ENCODE data around the gene LRRFIP1.
"Not testable (repeated sequence)": the region's sequence is repeated elsewhere in the genome, so short reads cannot be mapped to it uniquely, and the experiment has no call there.

Gene LRRFIP1

DNA sequence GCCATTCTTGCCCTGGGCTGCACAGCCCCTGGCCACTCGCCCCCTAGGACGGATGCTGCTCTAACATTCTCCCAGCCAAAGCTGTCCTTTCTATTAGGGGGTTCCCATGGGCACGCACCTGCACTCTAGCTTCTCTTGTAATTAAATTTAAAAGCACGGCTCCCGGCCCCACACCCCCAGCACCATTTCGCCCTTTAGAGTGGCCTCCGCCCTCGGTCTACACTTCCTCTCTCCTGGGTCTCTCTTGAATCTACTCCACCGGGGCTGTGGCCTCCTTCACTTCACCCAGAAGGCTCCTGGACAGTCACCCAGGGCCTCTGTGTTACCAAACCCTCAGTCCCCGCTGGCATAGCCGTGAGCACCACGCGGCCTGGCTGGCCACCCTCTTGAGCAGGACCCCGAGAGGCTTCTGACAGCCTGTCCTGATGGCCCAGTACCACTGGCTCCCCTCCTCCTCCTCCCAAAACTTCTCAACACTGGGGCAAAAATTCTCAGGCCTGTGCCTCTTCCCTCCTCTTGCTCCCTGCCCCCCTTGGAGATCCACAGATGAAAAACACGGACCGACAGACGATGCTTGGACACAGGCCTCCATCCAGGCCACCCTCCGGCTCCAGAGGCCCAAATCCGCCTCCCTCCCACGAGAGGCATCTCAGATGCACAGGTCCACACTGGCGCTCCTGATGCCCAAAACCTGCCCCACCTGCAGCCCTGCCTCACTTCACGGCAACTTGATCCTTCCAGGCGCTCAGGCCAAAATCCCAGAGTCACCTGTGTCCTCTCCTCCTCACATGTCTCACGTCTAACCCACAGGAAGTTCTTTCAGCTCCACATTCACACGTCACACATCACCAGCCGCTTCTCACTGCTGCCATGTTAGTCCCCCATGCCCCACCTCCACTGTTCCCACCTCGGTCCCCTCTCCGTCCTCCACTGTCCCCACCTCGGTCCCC lies 29.9 kb upstream of the LRRFIP1 start:
- DNase-seq = no peak

DNA sequence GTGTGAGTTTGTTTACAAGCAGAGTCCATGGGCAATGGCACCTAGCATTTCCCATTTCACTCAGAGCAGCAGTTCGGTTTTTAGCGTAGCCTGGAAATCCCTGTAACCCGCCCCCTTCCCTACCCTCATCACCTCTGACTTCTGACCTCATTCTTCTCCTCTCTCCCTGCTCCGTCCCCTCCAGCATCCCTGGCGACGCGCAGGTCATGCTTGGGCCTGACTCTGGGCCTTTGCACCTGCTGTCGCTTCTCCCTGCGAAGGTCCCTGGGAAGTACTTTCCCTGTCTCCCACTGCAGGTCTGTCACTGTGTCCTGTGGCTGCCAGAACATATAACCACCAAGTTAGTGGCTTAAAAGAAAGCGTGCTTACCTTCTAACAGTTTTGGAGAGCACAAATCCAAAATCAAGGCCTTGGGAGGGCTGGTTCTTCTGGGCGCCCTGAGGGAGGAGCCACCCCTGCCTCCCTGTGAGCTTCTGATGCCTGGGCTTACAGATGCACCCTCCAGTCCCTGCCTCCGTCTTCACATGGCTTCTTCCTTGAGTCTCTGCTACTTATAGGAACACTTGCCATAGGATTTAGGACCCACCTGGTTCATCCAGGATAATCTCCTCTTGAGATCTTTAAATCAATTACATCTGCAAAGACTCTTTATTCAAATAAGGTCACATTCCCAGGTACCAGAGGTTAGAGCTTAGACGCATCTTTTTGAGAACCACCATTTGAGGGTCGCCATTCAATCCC lies 28.7 kb upstream of the LRRFIP1 start:
- no peak for DNase-seq

DNA sequence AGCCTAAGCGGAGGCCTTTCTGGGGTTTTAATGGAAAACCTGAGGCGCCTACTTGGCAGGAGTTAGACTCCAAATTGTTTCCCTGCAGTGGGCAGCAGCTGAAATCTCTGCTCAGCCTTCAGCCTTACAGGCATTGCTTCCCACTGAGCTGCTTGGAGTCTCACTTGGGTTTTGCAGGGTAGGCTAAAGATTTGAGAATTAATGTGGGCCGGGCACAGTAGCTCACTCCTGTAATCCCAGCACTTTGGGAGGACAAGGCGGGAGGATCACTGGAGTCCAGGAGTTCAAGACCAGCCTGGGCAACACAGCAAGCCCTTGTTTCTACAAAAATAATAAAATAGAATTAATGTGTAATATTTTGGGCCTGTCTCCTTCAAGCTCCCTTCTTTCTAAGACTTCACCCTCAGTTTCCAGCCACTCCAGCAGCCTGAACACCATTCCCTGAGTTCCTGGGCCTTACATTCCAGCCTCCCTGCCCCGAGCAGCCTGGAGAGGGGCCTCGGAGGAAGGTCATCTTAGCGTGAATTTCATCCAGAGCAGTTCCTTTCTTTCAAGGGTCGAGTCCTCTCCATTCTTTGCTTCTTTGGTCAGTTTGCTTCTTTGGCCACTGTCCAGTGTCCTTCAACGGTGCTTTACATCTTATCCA lies 27.8 kb upstream of the LRRFIP1 start:
- DNase-seq = no peak

DNA sequence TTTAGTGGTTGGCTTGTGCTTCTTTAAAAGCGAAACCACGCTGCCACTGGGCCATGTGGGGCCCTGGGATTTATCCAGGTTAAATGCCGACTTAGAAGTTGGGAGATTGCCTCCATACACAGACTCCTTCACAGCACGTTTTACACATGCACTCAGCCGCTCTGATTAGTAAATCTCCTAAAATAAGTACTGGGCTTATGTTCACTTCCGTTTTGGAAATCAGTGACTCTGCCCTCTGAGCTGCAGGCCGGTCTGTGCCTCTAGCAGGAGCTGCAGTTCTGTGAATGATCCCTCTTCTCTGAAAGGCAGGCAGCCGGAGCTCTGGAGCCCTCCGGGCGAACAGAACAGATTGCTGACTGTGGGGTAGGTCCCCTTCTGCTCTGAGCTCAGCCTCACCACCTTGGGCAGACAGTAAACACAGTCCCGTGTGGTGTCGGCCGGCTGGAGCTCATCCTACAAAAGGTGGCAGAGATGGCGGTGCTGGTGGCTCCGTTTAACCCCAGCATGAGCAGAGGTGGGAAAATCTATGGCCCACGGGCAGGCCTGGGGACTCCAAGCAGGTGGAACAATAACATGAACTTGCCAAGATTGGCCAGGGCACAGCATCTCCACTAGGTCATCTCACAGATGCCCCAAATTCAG lies 27.1 kb upstream of the LRRFIP1 start:
- no peak for DNase-seq

DNA sequence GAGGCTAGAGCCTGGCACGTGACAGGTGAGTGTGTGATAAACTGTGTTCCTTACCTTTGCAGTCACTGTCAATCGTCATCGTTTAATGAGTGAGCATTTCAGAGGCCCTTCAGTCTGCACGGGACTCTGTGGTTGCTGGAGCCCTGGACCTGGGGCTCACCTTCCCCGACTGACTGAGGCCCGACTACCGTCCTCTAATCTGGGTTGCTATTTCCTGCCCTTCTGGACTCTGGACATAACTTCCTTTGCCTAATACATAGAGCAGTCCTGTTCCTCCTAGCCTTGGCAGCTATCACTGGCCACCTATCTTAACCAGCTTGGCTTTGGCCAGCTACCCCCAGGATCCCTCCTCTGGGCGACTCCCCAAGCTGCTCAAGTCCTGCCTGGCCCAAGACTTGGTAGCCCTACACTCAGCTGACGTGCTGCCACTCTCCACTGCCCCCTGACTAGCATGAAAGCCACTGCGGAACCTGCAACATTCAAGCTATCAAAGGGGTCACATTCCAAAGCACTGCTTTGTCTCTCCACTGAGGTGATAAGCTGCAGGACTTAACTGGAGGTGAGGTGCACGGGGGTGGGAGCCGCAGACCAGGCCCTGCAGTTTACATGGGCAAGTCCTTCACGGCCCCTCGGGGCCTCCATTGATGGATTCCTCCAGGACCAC lies 25.8 kb upstream of the LRRFIP1 start:
- no peak for DNase-seq

DNA sequence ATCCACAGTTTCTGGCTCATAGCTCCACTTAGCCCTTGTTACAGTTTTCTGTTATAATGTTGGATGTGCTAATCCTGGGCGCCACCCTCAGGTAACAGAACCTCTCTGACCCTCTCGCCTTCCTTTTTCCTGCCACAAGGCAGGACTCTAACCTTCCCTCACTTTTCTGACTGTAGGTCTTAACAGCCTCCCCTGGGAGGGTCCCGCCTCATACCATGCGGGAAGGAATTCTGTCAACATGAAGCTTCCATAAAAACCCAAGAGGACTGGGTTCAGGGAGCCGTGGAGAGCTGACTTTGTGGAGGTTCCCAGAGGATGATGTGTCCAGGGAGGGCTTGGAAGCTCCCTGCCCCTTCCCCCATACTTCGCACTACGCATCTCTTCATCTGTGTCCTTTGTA lies 25.0 kb upstream of the LRRFIP1 start:
- DNase-seq = no peak

DNA sequence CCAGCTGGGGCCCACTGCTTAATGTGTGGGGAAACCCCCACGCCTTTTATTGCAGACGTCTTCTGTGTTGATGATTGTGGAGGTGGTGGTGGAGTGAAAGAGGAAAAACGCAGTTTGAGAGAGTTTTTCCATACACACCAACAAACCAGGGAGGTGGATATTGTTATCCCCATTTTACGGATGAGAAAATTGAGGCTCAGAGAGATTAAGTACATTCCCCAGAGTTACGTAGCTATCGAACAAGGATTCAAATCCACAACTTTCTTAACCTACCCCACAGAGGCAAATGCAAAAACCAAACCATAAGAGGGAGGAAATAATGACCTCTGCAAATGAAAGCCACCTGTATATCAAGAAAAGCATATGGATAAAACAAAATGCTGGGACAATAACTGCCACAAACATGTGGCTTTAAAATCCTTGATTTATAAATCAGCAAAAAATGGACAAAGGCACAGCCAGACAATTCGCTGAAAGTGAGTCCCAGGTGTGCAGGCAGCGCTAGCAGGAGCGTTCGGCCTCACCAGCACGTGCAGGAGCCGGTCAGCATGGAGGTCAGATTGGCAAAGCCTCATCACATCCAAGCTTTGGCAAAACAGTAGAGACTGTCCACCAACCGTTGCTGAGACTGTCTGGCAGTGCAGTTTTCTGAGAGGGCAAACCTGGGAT lies 24.2 kb upstream of the LRRFIP1 start:
- no peak for DNase-seq

DNA sequence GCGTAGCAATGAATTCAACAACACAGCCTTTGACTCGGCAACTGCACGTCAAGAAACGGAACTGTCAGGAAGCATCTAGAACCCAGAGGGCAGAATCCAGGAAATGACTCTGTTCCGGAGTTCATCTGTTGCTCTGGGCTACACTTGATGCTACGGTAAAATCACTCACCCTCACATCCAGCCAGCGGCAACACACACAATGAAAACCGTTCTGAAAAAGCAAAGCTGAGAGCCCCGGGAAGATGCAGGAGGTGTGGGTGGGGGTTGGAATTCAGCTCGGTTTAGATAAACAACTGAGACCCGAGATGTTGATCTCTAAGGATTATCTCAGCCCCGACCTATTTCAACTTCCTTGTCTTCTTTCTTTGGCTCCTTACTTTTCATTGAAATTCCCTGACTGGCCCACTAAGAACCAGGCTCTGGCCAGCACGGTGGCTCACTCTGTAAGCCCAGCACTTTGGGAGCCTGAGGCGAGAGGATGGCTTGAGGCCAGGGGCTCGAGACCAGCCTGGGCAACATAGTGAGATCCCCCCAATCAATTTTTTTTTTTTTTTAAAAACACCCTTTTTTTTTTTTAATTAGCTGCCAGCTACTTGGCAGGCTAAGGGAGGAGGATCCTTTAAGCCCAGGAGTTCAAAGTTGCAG lies 23.5 kb upstream of the LRRFIP1 start:
- DNase-seq = peak in 2 of 4 experiments; percentile 17 to 23

DNA sequence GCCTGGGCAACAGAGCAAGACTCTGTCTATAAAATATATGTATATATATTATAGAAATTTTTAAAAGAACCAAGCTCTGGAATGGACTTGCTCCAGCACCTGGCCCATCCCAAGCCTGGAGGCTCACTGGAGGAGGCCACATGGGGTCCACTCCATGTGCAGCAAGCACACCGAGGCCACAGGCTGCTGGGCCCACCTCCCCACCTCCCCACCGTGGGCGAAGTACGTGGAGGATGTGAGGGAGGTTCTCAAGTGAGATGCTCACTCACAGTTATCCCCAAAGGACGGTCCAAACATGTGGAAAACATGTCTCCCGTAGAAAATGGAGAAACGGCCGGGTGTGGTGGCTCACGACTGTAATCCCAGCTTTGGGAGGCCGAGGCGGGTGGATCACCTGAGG lies 23.0 kb upstream of the LRRFIP1 start:
- no peak for DNase-seq

DNA sequence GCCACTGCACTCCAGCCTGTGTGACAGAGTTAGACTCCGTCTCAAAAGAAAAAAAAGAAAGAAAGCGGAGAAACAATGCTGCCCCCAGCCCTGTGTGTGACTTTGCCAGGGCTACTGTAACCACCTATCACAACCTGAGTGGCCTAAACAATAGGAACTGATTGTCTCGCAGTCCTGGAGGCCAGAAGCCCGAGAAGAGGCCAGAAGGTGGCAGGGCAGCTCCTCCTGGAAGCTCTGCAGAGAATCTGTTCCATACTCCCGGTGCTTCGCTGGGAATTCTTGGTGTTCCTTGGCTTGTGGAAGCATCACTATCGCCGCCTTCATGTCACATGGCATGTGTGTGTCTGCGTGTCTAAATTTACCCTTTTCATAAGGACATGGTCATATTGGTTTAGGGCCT lies 22.4 kb upstream of the LRRFIP1 start:
- no peak for DNase-seq

DNA sequence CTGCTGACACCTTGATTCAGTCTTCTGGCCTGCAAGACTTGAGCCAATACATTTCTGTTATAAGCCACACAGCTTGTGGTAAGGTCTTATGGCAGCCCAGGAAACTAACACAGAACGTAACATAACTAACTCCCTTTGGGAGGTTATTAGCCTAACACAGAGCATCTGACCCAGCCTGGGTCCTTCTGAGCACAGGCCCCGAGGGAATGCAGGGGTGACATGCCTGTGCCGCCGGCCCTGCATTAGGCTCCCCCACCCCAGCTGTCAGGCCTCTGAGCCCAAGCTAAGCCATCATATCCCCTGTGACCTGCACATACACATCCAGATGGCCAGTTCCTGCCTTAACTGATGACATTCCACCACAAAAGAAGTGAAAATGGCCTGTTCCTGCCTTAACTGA lies 20.9 kb upstream of the LRRFIP1 start:
- DNase-seq = not testable (repeated sequence)

DNA sequence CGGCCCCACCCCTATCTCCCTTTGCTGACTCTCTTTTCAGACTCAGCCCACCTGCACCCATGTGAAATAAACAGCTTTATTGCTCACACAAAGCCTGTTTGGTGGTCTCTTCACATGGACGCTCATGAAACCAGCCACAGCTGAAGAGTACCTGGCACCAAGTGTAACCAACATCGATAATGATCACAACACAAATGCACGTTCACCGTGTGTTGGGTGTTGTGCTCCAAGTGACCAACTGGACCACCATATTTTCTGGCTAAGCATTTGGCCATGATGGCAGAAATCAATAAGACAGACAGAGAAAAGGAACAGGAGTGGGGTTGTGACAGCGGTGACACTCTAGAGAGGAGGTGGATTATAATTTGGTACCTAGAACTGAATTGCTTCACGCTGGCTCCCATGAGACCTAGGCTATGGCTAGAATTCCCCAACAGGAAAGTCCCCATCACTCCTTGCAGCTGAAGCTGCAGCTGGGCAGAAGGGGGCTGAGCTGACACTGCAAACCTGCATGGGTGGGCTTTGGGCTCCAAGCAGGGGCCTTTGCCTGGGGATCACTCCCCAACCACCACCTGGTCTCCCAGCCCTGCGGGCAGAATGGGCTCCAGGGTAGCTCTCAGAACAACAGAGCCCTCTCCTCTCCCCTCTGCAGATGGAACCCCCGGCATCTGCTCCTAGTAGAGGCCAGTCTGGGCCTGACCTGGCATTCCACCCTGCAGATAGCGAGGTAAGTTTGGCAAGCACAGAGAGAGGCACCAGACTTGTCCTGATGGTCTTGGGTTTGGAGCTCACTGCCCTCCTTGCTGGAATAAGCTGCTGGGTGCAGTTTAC lies 14.6 kb upstream of the LRRFIP1 start:
- DNase-seq = no peak

DNA sequence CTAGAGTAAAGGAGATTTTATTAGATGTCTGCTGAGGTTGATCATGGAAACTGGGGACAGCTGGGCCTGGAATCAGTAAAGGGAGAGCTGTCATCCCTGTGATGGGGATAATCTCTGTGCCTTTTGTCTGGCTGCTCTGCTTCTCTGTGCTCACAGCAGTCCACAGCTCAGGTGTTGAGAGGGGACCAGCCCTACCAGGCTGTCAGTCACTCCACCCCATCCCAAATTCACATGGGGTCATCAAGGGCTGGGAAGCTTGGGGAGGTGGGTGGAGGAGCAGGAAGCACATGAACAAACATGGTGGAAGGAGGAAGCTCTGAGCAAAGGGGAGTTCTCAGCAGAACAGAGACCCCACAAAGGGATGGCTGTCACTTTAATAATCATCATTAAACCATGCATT lies 13.7 kb upstream of the LRRFIP1 start:
- DNase-seq = no peak

DNA sequence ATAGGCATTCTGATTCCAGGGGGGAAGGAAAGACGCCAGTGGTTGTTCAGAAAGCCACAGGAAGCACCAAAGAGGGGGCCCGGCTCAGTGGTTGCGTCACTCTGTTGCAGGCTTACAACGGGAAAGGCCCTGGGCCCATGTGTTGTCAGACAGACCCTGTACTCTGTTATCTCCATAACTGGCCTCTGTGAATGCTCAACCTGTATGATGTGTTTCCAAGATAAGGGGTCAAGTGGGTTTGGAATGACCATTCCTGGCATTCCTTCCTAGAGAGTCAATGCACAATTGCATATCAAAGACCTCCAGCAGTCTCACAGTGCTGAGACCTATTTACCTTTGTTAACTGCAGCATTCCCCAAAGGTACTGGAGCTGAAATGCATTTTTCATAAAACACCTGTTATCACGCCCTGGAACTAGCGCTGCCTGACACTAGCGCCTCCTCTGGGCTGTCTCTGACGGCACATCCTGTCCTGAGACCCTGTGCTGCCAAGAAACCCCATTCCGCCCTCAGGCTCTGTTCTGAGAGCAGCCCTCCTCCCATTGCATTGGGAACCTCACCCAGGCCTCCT lies 13.2 kb upstream of the LRRFIP1 start:
- DNase-seq = no peak

DNA sequence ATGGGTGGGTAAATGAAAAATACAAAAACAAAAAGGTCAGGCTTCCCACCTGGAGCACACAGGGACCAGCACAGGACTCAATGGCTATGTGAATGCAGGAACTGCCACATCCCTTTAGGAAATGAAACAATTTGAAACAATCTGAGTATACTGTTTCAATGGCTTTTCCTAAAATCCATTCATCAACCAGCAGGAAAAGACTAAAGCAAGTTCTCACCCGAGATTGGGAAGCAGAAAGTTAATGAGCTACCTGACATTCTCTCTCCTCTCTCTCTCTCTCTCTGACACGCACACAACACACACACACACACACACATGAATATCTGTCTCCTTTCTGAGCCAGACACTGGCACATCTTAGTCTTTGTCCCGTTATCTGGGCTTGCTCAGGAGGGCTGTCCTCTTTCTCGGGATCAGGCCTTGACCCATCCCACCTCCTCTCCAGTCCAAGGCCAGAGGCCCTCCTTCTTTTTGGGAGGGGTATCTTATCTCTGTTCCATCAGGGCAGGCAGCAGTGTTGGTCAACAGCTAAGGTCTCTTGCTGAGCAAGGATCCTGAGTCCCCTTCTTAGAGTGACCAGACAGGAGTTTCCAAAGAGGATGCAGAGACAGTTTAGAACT lies 11.6 kb upstream of the LRRFIP1 start:
- DNase-seq = no peak

DNA sequence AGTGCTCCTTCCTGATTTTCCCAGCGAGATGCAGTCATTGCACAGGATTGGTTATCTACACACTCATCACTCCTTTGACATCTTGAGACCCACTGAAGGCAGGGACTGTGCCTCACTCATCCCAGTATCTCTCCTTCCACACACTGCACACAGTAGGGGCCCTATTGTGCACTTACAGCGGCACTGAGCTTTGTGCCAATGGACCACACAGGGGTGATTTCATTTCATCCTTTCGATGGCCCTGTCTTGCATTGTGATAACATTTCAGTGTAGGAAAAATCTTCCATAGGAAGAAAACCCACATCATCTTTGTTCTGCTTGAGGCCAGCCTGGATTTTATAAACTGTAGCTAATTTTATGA lies 11.0 kb upstream of the LRRFIP1 start:
- no peak for DNase-seq

DNA sequence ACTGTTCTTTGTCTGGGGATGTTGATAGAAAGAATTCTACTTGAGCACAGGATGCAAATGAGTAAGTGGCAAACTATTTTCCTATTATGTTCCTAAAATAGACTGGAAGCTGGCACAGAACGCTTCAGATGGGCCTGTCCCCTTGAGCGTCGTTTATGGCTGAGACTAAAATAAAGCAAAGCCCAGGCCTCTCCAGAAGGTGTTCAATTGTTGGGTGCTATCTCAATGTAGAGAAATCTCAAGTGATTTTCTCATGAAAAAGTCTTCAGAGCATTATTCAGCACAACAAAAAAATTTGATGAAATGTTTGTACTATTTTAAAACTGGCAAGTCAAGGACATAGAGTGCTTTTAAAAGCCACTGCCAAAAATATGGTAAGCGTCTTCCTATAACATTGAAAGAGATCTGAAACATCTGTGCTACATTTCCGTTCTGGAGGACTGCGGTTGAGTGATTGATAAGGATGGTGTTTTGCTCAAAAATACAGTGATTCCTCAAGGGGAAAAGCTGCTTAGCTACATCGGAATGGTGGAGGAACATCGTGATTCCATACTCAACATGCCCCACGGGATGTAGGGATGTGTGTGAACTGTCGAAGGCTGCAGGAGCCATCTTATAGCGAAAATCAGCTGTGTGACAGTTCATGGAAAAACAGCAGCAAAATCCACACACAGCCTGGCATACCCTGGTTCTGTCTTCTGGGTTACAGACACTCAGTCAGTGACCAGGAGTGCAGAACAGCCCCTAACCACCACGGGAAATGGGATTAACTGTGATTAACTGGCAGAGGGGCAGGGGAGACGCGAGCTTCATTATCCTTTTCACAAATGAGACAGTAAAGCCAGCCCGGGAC lies 10.4 kb upstream of the LRRFIP1 start:
- no peak for DNase-seq

DNA sequence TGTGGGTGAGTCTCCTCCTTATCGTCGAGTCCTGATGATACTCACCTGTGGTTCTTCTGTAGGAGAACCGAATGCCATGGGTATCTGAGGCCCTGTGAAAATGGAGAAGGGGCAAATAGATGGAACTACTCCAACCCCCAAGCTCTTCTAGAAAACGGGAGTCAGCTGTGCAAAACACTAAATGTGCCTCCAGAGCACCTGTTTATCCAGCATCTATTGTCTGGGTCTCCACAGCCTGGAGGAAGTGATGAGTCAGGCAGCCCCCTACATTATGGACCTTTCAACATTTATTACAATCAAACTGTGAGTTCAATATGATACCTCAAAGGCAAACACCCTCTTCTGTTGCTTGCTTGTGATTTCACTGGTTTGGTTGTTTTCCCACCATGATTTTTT lies 9.8 kb upstream of the LRRFIP1 start:
- no peak for DNase-seq

DNA sequence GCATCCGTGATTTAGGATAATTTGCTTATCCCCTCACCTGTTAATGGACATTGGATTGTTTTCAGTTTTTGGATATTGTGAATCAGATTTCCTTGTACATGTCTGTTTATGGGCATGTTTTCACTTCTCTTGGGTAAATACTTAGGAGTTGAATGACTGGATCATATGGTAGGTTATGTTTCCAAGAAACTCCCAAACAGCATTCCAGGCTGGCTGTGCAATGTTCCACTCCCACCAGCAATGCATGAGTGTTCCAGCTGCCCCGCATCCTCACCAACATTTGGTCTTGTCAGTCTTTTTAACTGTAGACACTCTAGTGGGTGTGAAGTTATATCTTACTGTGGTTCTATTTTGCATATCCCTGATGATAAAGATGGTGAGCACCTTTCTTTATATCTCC lies 8.9 kb upstream of the LRRFIP1 start:
- DNase-seq = no peak

All from activated CD4-positive, CD25-positive, alpha-beta regulatory T cell (primary cell).